HG03575 (cell line): ENCODE results near the gene LDLRAD3.
"Not testable (repeated sequence)": the region's sequence is repeated elsewhere in the genome, so short reads cannot be mapped to it uniquely, and the experiment has no call there.

Experiments used
- ATAC-seq: cut with Tn5 transposase; IDR thresholded peaks from one replicate; pipeline ENCODE4 v1.9.1; 2021; ENCODE audit not compliant: unreplicated experiment, insufficient number of reproducible peaks, low FRiP score; ENCODE audit errors: extremely low read depth

Gene LDLRAD3

GRCh38 chr11:36030731-36031281, 86.9 kb downstream of the LDLRAD3 start:
- ATAC-seq: no peak

DNA sequence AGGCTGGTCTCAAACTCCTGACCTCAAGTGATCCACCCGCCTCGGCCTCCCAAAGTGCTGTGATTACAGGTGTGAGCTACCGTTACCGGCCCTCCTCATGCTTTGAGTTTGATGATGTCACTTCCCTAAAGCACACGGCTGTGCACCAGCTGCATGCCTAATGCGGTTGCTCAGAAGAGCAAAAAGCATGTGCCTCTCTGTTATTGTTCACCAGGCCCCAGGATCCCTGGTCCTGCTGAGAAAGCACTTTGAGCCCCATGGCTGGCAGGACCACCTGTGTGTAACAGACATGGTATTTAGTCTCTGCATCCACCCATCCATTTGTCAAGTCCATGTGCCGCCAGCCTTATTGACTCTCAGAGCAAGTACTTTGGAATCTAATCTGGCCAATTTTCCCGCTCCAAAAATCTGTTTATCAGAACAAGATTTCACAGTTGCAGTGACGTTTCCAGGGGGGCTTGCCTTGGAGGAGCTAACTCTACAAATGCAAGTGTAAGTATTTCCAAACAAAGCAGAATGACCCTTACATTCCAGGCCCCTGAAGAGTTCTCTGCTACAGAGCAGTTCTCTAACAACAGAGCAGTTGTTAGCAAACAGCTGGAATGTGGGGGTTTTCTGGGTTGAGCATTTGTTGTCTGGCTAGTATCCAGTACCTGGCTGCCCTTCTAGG, 89.4 kb downstream of the LDLRAD3 start:
- ATAC-seq: no peak

DNA sequence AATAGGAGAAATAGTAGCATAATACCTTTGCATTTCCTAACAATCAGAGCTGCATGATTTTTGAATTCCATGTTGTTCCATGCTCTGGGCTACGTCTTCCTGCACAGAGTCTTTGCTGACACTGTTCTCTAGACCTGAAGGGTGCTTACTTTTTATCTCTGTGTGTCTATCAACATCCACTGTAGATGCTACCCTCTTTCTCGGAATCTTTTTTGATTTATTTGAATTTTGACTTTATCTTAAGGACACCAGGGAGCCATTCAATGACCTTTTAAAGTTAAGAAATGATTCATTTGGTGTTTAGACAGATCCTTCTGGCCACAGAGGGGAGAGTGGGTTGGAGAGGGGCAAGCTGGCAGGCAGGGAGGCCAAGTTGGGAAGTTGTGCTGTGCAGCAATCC, 90.1 kb downstream of the LDLRAD3 start:
- no peak for ATAC-seq

DNA sequence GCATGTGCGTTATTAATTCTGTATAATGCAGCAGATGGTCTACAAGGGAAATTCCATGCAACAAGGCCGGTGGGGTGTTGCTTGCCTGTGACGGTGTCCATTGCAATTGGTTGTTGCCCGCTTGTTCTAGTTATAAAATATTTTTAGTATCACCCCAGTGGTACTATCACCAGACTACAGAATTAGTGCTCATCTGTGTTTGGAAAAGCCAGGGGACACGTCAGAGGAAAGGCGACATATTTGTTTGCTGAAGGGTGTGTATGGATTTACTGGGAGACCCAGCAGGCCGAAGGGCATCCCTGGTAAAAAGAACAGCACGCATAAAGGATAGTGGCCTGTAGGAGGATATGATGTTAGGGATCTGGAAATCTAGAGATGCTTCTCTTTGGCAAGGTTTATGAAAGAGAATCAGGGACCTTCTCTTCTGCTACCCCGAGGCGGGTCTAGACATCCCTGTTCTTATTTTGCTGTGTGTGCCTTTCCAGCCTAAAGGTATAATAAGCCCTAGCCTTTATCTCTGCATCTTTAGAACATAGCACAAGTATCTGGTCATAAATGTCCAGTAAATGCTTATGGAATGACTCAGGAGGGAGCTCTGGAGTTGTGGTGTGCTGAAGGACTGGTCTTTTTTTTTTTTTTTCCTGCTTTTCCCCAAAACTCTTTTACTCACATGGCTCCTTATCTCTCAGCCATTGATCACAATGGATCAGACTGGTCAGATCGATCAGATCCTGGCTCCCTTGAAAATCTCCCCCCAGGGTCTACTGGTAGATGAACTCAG, 90.9 kb downstream of the LDLRAD3 start:
- ATAC-seq: no peak

- no peak for ATAC-seq
Measured at GRCh38 chr11:36035454-36035853, 91.6 kb downstream of the LDLRAD3 start.

DNA sequence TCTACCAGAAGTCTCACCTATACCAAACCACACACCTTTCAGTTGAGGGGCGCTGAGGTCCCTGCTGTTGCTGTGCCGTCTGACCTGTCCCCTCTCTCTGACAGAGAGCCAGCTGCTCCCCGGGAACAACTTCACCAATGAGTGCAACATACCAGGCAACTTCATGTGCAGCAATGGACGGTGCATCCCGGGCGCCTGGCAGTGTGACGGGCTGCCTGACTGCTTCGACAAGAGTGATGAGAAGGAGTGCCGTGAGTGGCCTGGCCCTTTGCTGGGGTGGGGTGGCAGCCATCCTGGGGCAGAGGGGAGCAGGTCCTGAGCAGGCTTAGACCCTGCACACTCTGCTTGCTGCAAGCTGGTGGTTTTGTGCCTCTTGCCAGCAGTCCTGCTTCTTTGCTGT, 92.1 kb downstream of the LDLRAD3 start:
- ATAC-seq: no peak

DNA sequence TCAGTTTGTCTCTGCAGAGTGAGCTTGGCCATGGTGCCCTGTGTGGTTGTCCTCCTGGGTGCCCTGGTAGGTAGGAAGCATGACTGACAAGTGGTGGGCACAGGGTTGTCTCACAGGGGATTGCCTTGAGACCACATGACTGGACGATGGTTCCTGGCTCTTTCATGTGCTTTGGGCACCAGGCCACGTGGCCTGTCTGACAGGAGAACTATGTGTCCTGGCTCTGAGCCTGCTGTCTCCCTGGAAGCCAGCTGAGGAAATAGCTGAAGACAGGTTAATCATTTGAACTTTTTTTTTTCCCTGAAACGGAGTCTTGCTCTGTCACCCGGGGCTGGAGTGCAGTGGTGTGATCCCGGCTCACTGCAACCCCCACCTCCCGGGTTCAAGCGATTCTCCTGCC, 93.2 kb downstream of the LDLRAD3 start:
- ATAC-seq: no peak

DNA sequence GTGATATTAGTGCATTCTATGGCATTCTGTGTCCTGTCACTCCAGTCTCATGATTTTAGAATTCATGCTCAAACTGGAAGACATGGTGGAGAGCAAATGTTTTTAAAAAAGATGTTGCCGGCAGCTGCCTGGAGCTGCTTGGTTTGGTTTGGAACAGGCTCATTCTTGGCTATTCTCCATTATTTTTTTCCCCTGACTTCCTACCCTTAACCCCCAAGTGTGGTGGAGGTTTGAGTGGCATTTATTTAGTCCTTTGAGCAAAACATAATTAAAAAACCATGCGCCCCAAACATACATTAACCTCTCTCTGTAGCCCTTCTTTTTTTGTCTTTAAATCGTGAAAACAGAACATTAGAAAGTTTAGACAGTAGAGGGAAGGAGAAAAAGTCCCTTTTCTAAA, 94.7 kb downstream of the LDLRAD3 start:
- no peak for ATAC-seq

DNA sequence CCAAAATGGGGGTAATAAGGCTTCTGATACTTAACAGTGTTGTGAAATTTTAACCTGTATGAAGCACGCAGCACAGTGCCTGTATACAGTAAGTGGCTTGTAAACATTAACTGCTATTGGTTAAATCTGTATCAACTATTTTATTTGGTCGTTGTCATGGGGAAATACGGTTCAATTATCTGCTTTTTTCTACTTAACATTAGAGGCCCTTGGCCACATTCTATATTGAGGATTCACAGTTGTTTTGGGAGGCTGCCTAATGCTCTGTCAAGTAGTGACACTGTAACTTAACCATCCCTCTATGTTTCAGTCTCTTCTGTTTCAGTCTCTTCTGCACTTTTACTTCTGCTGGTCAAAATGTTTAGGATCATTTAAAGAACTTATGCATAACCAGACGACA, 95.6 kb downstream of the LDLRAD3 start:
- ATAC-seq: no peak

DNA sequence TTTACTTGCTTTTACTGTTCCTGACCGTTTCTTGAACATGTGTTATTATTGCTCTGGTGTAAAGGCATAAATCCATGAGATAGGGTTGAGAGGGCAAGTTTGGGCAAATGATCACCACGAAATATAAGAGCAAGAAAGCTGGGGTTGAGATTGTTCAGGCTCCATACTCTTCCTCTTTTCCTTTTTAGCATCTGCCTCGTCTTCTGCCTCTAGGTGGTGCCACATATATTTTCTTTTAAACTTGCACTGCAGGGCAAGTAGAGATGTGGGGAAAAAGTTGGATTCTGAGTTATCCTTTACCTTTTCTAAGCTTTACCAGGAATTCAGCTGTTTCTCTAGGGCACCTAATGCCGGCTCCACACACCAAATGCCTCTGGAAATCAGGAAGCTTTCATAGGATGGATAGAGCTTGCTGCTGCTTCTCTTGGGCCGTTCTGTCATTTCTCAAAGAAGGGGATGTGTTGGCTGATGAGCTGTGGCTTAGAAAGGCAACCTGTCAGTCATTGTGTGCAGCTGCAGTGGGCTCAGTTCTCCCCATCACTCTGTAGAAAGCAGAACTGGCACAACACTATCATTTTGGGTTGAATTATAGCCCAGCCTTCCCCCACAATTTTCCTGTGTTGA, 98.2 kb downstream of the LDLRAD3 start:
- no peak for ATAC-seq

GRCh38 chr11:36044636-36045035, 100.8 kb downstream of the LDLRAD3 start:
- ATAC-seq: no peak

- ATAC-seq: not testable (repeated sequence)
Measured at GRCh38 chr11:36045945-36046344, 102.1 kb downstream of the LDLRAD3 start.

GRCh38 chr11:36046932-36047331, 103.1 kb downstream of the LDLRAD3 start:
- no peak for ATAC-seq

GRCh38 chr11:36047344-36047743, 103.5 kb downstream of the LDLRAD3 start:
- ATAC-seq: no peak

- no peak for ATAC-seq
Measured at GRCh38 chr11:36048496-36049247, 104.8 kb downstream of the LDLRAD3 start.

DNA sequence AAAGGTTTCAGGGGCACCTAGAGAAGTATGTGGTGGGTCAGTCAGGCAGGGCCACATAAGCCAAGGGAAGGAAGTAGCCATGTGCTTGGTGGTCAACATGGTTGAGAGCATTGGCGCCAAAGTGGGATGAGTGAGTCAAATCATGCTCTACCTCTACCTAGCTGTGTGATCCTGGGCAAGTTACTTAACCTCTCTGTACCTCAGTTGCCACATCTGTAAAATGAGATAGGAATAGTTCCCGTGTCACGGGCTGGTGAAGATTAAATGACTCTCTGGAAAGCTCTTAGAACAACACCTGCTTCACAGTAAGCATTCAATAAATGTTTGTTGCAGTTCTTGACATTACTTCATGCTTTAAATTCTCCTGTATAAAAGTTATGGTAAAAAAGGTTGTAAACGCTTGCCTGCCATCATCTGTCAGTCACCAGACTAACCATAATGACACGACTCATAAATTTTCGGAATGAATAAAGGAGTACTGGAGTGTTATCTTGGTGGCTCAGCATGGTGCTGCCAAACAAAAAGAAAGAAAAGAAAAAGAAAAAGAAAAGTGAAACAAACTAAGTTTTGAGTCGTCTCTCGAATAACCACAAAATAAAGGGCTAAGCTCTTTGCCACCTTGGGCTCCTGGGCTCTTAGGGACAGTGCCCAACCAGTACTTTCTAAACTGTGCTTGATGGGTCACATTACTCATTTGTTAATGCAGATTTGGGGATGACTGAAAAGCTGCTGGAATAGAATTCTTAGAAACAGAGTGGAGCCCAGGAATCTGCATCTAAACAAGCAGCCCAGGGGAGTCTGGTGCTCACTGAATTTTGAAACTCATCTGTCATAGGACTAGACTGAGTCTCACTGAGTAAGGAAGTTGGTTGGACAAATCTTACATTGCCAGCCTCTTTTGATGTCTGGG, 107.6 kb downstream of the LDLRAD3 start:
- ATAC-seq: no peak

- ATAC-seq: no peak
Measured at GRCh38 chr11:36053281-36053680, 109.4 kb downstream of the LDLRAD3 start.

DNA sequence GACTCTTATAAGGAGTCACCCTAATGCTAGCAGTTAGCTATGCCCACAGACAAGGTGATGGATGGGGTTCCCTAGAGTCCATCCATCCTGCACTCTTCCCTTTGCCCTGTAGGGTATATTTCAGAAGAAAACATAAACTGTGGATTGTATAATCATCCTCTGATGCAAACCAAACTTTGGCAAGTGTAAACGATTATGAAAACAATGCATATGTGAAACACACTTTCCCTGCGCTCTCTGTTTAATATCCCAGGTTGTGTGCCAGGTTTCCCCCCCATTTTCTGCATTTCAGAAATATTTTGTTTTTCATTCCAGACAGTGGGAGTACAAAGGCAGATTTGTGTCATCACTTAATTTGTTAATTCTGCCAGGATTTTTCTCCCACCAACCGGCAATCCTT, 110.0 kb downstream of the LDLRAD3 start:
- ATAC-seq: no peak
